CD8-positive, alpha-beta memory T cell (primary cell): ENCODE measurements around the gene CAMK2B. TPM values are rescaled to one million over a fixed set of nuclear protein-coding genes. Genes with fewer than 3 reads are reported as not detected.

Experiments used
- CTCF ChIA-PET: fragments of 350-600 bp; sonication (Branson Sonifier 250); formaldehyde crosslinking; loops from one replicate; lab custom pipeline; 2021; ENCODE audit warnings: antibody characterized with exemption; lab: Charles Lee
- POLR2A ChIA-PET: fragments of 350-600 bp; sonication (Branson Sonifier 250); formaldehyde crosslinking; loops from one replicate; lab custom pipeline; 2021; ENCODE audit warnings: antibody characterized with exemption; lab: Charles Lee
- DNase-seq, 5 donors: peaks; one replicate each; pipeline versions ENCODE4 v3.0.0 to v3.0.0-alpha.2; 2020 to 2022; ENCODE audit warnings: mixed read lengths in 1 of 5
- H3K27ac ChIP-seq: one replicate; pipeline ENCODE4 v1.7.0; 2013; ENCODE audit warnings: low read depth, mild to moderate bottlenecking, low read length, moderate library complexity
- H3K27me3 ChIP-seq: 2 replicates; pipeline ENCODE4 v1.7.0; 2013; ENCODE audit warnings: low read length, mild to moderate bottlenecking; ENCODE audit not compliant: insufficient read depth, poor library complexity, severe bottlenecking
- H3K36me3 ChIP-seq: 2 replicates; pipeline ENCODE4 v1.7.0; 2013; ENCODE audit warnings: mild to moderate bottlenecking, low read length, moderate library complexity; ENCODE audit not compliant: insufficient read depth
- H3K4me1 ChIP-seq: 2 replicates; pipeline ENCODE4 v1.7.0; 2013; ENCODE audit warnings: mild to moderate bottlenecking, low read length, moderate library complexity; ENCODE audit not compliant: insufficient read depth
- H3K4me3 ChIP-seq: 2 replicates; pipeline ENCODE4 v1.7.0; 2013; ENCODE audit warnings: mild to moderate bottlenecking, low read length
- H3K9me3 ChIP-seq: 2 replicates; pipeline ENCODE4 v1.7.0; 2013; ENCODE audit warnings: mild to moderate bottlenecking, low read length
- H3K27ac Mint-ChIP-seq, 8 donors: one replicate each; pipeline ENCODE4 v1.8.0; 2020 to 2021; ENCODE audit warnings: mixed read lengths in 8 of 8, mild to moderate bottlenecking in 6 of 8, inconsistent platforms in 3 of 8, moderate library complexity in 3 of 8
- H3K27me3 Mint-ChIP-seq, 2 donors: one replicate each; pipeline ENCODE4 v1.8.0; 2020 to 2021; ENCODE audit warnings: mixed read lengths in 2 of 2, mild to moderate bottlenecking in 1 of 2, moderate library complexity in 1 of 2
- H3K36me3 Mint-ChIP-seq, 3 donors: one replicate each; pipeline ENCODE4 v1.8.0; 2020 to 2021; ENCODE audit warnings: mixed read lengths in 3 of 3, inconsistent platforms in 1 of 3, mild to moderate bottlenecking in 1 of 3
- H3K4me1 Mint-ChIP-seq, 3 donors: one replicate each; pipeline ENCODE4 v1.8.0; 2020 to 2021; ENCODE audit warnings: mixed read lengths in 3 of 3, inconsistent platforms in 1 of 3, mild to moderate bottlenecking in 1 of 3
- H3K4me3 Mint-ChIP-seq, 7 donors: one replicate each; pipeline ENCODE4 v1.8.0; 2020 to 2021; ENCODE audit warnings: mixed read lengths in 7 of 7, mild to moderate bottlenecking in 6 of 7, moderate library complexity in 4 of 7, inconsistent platforms in 2 of 7
- H3K9me3 Mint-ChIP-seq, 5 donors: one replicate each; pipeline ENCODE4 v1.8.0; 2020 to 2022; ENCODE audit warnings: mixed read lengths in 5 of 5, mild to moderate bottlenecking in 3 of 5, moderate library complexity in 2 of 5, inconsistent platforms in 1 of 5
- polyA plus RNA-seq: library from polyadenylated mRNA; unstranded; fragments of 300-500 nt; fragmentation: Illumina TruSeq; gene quantifications from one replicate; pipeline ENCODE4 v1.2.3, GENCODE V29; 2021
- total RNA-seq, 2 experiments: library from RNA; stranded (reverse); gene quantifications; one replicate each; pipeline ENCODE4 v1.2.3, GENCODE V29; 2021

The CAMK2B gene
- total and polyA plus RNA-seq, 3 experiments from 2014 or later: 0.42 to 0.90 TPM; not detected in 1

- Mint-ChIP-seq H3K27ac (peak overlapping the region in 2 of 8 donors; percentile 51 to 57), H3K4me3 (peak overlapping the region in 4 of 7 donors; percentile 15 to 61 (median 38)), H3K4me1 (no peaks in the 10 kb centered on the region), H3K9me3 (no peaks in the 10 kb centered on the region), H3K36me3 (no peaks in the 10 kb centered on the region), H3K27me3 (no peaks in the 10 kb centered on the region)
- Histone ChIP-seq H3K27ac (no peak overlapping the region), H3K36me3 (no peaks in the 10 kb centered on the region), H3K27me3 (no peaks in the 10 kb centered on the region), H3K9me3 (no peaks in the 10 kb centered on the region), H3K4me3 (no peak overlapping the region), H3K4me1 (peaks cover 5% of the 10 kb centered on the region)
- ChIA-PET POLR2A (no interaction called here), CTCF (interaction anchor here (0.7 to 3.5 kb wide), 8 partner anchors 16 to 682 kb away, joined by 3 to 20 read pairs (median 3); partner anchors contain the start of gene NUDCD3)
- peak; percentile 21 to 66 (median 38) for DNase-seq
Measured at GRCh38 chr7:44240983-44241510, 84.3 kb downstream of the CAMK2B start.

- H3K4me1 Mint-ChIP-seq: no peaks in the 10 kb centered on the region
- Histone ChIP-seq H3K36me3 (no peaks in the 10 kb centered on the region), H3K27ac (no peak overlapping the region), H3K4me3 (no peak overlapping the region), H3K27me3 (no peaks in the 10 kb centered on the region), H3K9me3 (no peaks in the 10 kb centered on the region), H3K4me1 (peaks cover 5% of the 10 kb centered on the region)
- peaks cover 0 to 1% of the 10 kb centered on the region in 2 donors for H3K27me3 Mint-ChIP-seq
- no peak for DNase-seq
- H3K36me3 Mint-ChIP-seq: no peaks in the 10 kb centered on the region
- ChIA-PET CTCF (interaction anchor here (0.7 to 3.5 kb wide), 5 partner anchors 15 to 325 kb away, joined by 3 to 20 read pairs (median 3); partner anchors contain the start of gene NUDCD3), POLR2A (no interaction called here)
- no peaks in the 10 kb centered on the region for H3K9me3 Mint-ChIP-seq
- H3K27ac Mint-ChIP-seq: no peak overlapping the region
- H3K4me3 Mint-ChIP-seq: no peak overlapping the region
Measured at GRCh38 chr7:44240376-44240775, 85.0 kb downstream of the CAMK2B start.

- H3K36me3 ChIP-seq: no peaks in the 10 kb centered on the region
- Mint-ChIP-seq H3K4me3 (no peak overlapping the region), H3K27me3 (peaks cover 0 to 1% of the 10 kb centered on the region in 2 donors), H3K36me3 (no peaks in the 10 kb centered on the region), H3K4me1 (no peaks in the 10 kb centered on the region), H3K9me3 (no peaks in the 10 kb centered on the region), H3K27ac (no peak overlapping the region)
- H3K4me1 ChIP-seq: peaks cover 5% of the 10 kb centered on the region
- no peak overlapping the region for H3K27ac ChIP-seq
- H3K4me3 ChIP-seq: no peak overlapping the region
- H3K27me3 ChIP-seq: no peaks in the 10 kb centered on the region
- DNase-seq: no peak
- no peaks in the 10 kb centered on the region for H3K9me3 ChIP-seq
- POLR2A ChIA-PET: no interaction called here
- CTCF ChIA-PET: no interaction called here
Measured at GRCh38 chr7:44239361-44239760, 86.0 kb downstream of the CAMK2B start.

- no peak overlapping the region for H3K4me3 ChIP-seq
- H3K27ac ChIP-seq: no peak overlapping the region
- H3K36me3 ChIP-seq: no peaks in the 10 kb centered on the region
- Mint-ChIP-seq H3K4me1 (no peaks in the 10 kb centered on the region), H3K9me3 (no peaks in the 10 kb centered on the region), H3K36me3 (no peaks in the 10 kb centered on the region), H3K27ac (no peak overlapping the region), H3K4me3 (no peak overlapping the region), H3K27me3 (peaks cover 0 to 1% of the 10 kb centered on the region in 2 donors)
- no peak for DNase-seq
- no peaks in the 10 kb centered on the region for H3K27me3 ChIP-seq
- no peaks in the 10 kb centered on the region for H3K9me3 ChIP-seq
- ChIA-PET CTCF (no interaction called here), POLR2A (no interaction called here)
- peaks cover 5% of the 10 kb centered on the region for H3K4me1 ChIP-seq
Measured at GRCh38 chr7:44238116-44238695, 87.2 kb downstream of the CAMK2B start.

- Histone ChIP-seq H3K9me3 (no peaks in the 10 kb centered on the region), H3K27ac (no peak overlapping the region), H3K4me3 (no peak overlapping the region), H3K36me3 (no peaks in the 10 kb centered on the region), H3K27me3 (no peaks in the 10 kb centered on the region), H3K4me1 (peaks cover 5% of the 10 kb centered on the region)
- ChIA-PET POLR2A (no interaction called here), CTCF (no interaction called here)
- DNase-seq: no peak
- no peaks in the 10 kb centered on the region for H3K36me3 Mint-ChIP-seq
- H3K4me3 Mint-ChIP-seq: no peak overlapping the region
- peaks cover 0 to 2% of the 10 kb centered on the region in 2 donors for H3K27me3 Mint-ChIP-seq
- H3K9me3 Mint-ChIP-seq: no peaks in the 10 kb centered on the region
- H3K27ac Mint-ChIP-seq: no peak overlapping the region
- H3K4me1 Mint-ChIP-seq: no peaks in the 10 kb centered on the region
Measured at GRCh38 chr7:44237696-44238095, 87.7 kb downstream of the CAMK2B start.

- no peak for DNase-seq
- Histone ChIP-seq H3K4me1 (peaks cover 5% of the 10 kb centered on the region), H3K27me3 (no peaks in the 10 kb centered on the region), H3K27ac (no peak overlapping the region), H3K9me3 (no peaks in the 10 kb centered on the region), H3K36me3 (no peaks in the 10 kb centered on the region), H3K4me3 (no peak overlapping the region)
- no peak overlapping the region for H3K27ac Mint-ChIP-seq
- CTCF ChIA-PET: no interaction called here
- peaks cover 0 to 2% of the 10 kb centered on the region in 2 donors for H3K27me3 Mint-ChIP-seq
- H3K36me3 Mint-ChIP-seq: no peaks in the 10 kb centered on the region
- no peak overlapping the region for H3K4me3 Mint-ChIP-seq
- POLR2A ChIA-PET: no interaction called here
- no peaks in the 10 kb centered on the region for H3K9me3 Mint-ChIP-seq
- no peaks in the 10 kb centered on the region for H3K4me1 Mint-ChIP-seq
Measured at GRCh38 chr7:44236333-44236728, 89.1 kb downstream of the CAMK2B start.

- H3K4me1 Mint-ChIP-seq: no peaks in the 10 kb centered on the region
- no peaks in the 10 kb centered on the region for H3K9me3 Mint-ChIP-seq
- no peaks in the 10 kb centered on the region for H3K36me3 ChIP-seq
- no peaks in the 10 kb centered on the region for H3K9me3 ChIP-seq
- no peaks in the 10 kb centered on the region for H3K36me3 Mint-ChIP-seq
- CTCF ChIA-PET: no interaction called here
- POLR2A ChIA-PET: no interaction called here
- no peak overlapping the region for H3K27ac Mint-ChIP-seq
- no peak overlapping the region for H3K4me3 ChIP-seq
- no peak for DNase-seq
- no peak overlapping the region for H3K27ac ChIP-seq
- no peaks in the 10 kb centered on the region for H3K27me3 ChIP-seq
- H3K4me1 ChIP-seq: no peaks in the 10 kb centered on the region
- no peak overlapping the region for H3K4me3 Mint-ChIP-seq
- H3K27me3 Mint-ChIP-seq: peaks cover 0 to 2% of the 10 kb centered on the region in 2 donors
Measured at GRCh38 chr7:44235582-44236332, 89.6 kb downstream of the CAMK2B start.

- Histone ChIP-seq H3K27ac (no peak overlapping the region), H3K4me1 (no peaks in the 10 kb centered on the region), H3K36me3 (no peaks in the 10 kb centered on the region), H3K9me3 (no peaks in the 10 kb centered on the region), H3K4me3 (no peak overlapping the region), H3K27me3 (no peaks in the 10 kb centered on the region)
- no peak for DNase-seq
- CTCF ChIA-PET: no interaction called here
- Mint-ChIP-seq H3K9me3 (no peaks in the 10 kb centered on the region), H3K4me1 (no peaks in the 10 kb centered on the region), H3K36me3 (no peaks in the 10 kb centered on the region), H3K4me3 (no peak overlapping the region), H3K27ac (peak overlapping the region in 1 of 8 donors; percentile 85), H3K27me3 (peaks cover 0 to 2% of the 10 kb centered on the region in 2 donors)
- POLR2A ChIA-PET: no interaction called here
Measured at GRCh38 chr7:44235066-44235465, 90.3 kb downstream of the CAMK2B start.
